Epithelial cell of proximal tubule (primary cell): ENCODE results near the gene ZNF587B. TPM values are rescaled to one million over a fixed set of nuclear protein-coding genes. Genes with fewer than 3 reads are reported as not detected.
A peak's percentile ranks its signal among the peaks of the same experiment; 100 is the strongest.
"Not testable (repeated sequence)": the region's sequence is repeated elsewhere in the genome, so short reads cannot be mapped to it uniquely, and the experiment has no call there.

Experiments used
- DNase-seq: peaks from one replicate; pipeline ENCODE4 v3.0.0-alpha.2; 2011; ENCODE audit warnings: low read depth
- H3K4me3 ChIP-seq: 2 replicates; pipeline ENCODE4 v1.5.1; 2011; ENCODE audit warnings: low read depth, mild to moderate bottlenecking, low read length
- CTCF ChIP-seq: conservative IDR thresholded peaks from 2 replicates; pipeline ENCODE4 v1.5.1; 2012; ENCODE audit warnings: low read depth, mild to moderate bottlenecking, low read length
- total RNA-seq: library from RNA; depleted of rRNA; stranded (reverse); fragments of >200 nt; gene quantifications from 2 replicates; pipeline ENCODE4 v1.2.3, GENCODE V29; 2015

The ZNF587B gene
- total RNA-seq, 1 donor from 2014 or later: 11.3 TPM

DNA sequence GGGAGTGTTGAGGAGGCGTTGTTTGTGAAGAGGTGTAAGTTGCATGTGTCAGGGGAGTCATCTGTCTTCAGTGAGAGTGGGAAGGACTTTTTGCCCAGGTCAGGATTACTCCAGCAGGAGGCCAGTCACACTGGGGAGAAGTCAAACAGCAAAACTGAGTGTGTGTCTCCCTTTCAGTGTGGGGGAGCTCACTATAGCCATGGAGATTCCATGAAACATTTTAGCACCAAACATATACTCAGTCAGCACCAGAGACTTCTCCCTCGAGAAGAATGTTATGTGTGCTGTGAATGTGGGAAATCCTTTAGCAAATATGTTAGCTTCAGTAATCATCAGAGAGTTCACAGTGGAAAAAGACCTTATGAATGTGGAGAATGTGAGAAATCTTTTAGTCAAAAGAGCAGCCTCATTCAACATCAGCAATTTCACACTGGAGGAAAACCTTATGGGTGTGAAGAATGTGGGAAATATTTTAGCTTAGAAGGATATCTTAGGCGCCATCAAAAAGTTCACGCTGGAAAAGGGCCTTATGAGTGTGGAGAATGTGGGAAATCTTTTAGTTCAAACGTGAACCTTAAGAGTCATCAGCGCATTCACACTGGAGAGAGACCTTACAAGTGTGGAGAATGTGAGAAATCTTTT, 11.1 kb downstream of the ZNF587B start:
- no peak overlapping the region for H3K4me3 ChIP-seq
- DNase-seq: no peak
- no peak for TF ChIP-seq CTCF

DNA sequence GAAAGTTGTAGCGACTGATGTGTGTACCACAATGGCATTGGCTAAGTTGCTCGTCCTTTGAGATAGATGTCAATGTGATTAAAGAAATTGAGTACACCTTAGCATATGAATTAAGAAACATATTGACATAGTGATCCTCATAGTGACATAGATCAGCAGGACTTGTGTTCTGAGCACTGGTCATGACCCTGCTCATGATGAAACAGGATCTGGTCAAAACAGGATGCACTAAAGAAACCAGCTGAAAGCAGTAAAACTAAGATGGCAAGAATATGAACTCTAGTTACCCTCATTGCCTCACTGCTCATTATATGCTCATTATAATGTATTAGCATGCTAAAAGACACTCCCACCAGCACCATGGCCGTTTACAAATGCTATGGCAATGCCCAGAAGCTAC, 17.1 kb downstream of the ZNF587B start:
- not testable (repeated sequence) for H3K4me3 ChIP-seq, DNase-seq

DNA sequence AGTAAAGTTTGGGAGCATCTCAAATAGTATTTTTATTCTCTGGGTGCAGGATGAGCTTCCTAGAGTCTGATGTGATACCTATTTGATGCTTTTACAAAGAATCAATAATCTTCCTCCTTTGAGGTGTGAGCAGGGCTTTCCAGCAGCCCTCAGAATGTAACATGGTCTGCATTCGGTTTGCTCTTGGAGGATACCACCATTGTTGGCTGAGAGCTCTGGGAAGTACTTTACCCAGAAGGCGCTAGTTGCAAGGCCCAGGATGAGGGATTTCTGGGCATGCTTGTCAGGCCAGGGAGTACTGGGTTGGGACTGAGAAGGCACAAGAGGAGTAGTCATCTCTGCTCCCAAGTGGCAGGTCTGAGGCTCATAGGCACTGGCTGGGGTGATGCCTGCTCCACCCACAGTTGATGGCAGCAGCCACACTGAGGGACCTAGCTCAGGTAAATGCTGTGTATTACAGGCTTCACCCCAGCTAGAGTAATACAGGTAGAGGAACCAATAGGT, 19.1 kb downstream of the ZNF587B start:
- DNase-seq: not testable (repeated sequence)
- peak overlapping the region; percentile 92 for H3K4me3 ChIP-seq

DNA sequence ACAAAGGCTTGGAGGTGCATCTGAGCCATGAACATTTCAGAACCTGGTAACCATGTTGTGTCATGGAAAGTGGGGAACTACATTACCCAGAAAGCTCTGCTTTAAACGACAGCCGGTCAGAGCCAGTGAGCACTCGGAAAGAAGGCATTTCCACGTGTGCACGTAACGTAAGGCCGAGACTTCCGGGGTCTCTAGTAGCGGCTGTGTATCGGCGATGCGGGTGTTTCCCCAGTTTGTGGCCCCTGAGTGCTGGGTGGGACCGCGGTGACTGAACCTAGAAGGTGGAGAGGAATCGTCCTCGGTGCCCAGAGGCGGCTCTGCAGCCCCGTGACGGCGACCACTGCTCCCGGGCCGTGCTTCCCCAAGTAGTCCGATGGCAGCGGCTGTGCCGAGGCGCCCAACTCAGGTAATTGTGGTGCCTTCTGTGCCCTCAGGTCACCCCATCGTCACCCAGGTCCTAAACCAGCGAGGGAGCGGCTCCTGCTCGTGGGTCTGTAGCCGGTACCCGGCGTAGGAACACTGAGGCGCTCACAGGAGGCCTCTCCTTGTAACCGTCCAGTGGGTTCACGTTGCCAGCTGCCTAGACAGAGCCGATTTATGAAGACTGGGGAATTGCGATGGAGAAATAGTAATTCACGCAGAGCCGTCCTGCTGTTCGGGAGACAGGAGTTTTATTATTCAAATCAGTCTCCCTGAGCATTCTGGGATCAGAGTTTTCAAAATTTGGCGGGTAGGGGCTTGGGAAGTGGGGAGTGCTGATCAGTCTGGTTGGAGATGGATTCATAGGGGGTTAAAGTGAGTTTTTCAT, 19.8 kb downstream of the ZNF587B start, which contains the start of gene ZNF587:
ZNF587 (plus strand) TSS at position 194 of the 808 bp plus-strand sequence; CDS start at position 374, 180 bp downstream.
- peak within 1 kb of the TSS; percentile 92 for H3K4me3 ChIP-seq
- peak; percentile 43 for DNase-seq

- peak overlapping the region; percentile 92 for H3K4me3 ChIP-seq
- DNase-seq: peak; percentile 70
- no peak for TF ChIP-seq CTCF
Observed at GRCh38 chr19:57850553-57851017, 20.5 kb downstream of the ZNF587B start.

- not testable (repeated sequence) for H3K4me3 ChIP-seq, DNase-seq
Observed at GRCh38 chr19:57851812-57852603, 21.9 kb downstream of the ZNF587B start.

GRCh38 chr19:57854117-57854516, 24.0 kb downstream of the ZNF587B start:
- DNase-seq, H3K4me3 ChIP-seq: not testable (repeated sequence)

- not testable (repeated sequence) for DNase-seq, H3K4me3 ChIP-seq
Observed at GRCh38 chr19:57862351-57862750, 32.3 kb downstream of the ZNF587B start.

DNA sequence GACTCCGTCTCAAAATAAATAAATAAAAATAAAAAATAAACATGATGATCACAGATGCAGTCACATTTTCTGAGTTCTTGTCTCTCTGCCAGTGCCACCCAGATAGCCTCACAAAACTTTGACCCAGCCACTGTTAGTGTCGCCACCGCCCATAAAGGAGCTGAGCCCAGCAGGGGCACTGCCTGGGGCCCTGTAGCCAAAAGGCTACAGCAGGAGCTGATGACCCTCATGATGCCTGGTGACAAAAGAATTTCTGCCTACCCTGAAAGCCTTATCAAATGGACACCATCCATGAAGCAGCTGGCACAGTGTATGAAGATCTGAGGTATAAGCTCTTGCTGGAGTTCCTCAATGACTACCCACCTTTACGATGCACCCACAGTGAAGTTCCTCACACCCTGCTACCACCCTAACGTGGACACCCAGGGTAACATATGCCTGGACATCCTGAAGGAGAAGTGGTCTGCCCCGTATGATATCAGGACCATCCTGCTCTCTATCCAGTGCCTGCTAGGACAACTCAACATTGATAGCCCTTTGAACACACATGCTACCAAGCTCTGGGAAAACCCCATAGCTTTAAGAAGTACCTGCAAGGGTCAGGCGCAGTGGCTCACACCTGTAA, 37.9 kb downstream of the ZNF587B start:
- H3K4me3 ChIP-seq: no peak overlapping the region
- DNase-seq: no peak
- TF ChIP-seq CTCF: no peak

- DNase-seq, H3K4me3 ChIP-seq: not testable (repeated sequence)
Observed at GRCh38 chr19:57869655-57870054, 39.6 kb downstream of the ZNF587B start.
